GM12878 (cell line): ENCODE data around the gene ANKRD42. TPM values are rescaled to one million over a fixed set of nuclear protein-coding genes. Genes with fewer than 3 reads are reported as not detected.
A peak's percentile ranks its signal among the peaks of the same experiment; 100 is the strongest.

Source experiments
- ATAC-seq: fragments of 200-7000 bp; cut with Tn5 transposase; 3 replicates; pipeline ENCODE4 v1.9.1; 2020; ENCODE audit warnings: mild to moderate bottlenecking, moderate library complexity
- BruUV-seq: library from RNA; stranded (reverse); fragments of 400-500 nt; replicated peaks from 2 replicates; lab custom pipeline; 2021; lab: Mats Ljungman, UMichigan
- CTCF ChIA-PET: fragments of 300-600 bp; sonication (Branson Sonifier 250); formaldehyde crosslinking; extraction: SDS; loops from one replicate; lab custom pipeline; 2021; ENCODE audit warnings: inconsistent platforms; lab: Yijun Ruan, JAX
- POLR2A ChIA-PET: fragments of 350-600 bp; formaldehyde crosslinking; extraction: SDS; loops from one replicate; lab custom pipeline; 2021; ENCODE audit warnings: inconsistent platforms; lab: Charles Lee
- RAD21 ChIA-PET: fragments of 300-600 bp; sonication (Branson Sonifier 250); formaldehyde crosslinking; loops from one replicate; lab custom pipeline; 2023; ENCODE audit warnings: antibody characterized with exemption; ENCODE audit not compliant: unreplicated experiment; lab: Charles Lee
- SMC1A ChIA-PET: fragments of 300-600 bp; sonication (Branson Sonifier 250); formaldehyde crosslinking; loops from one replicate; lab custom pipeline; 2023; ENCODE audit not compliant: unreplicated experiment, uncharacterized antibody; lab: Charles Lee
- DNase-seq: peaks from one replicate; pipeline ENCODE4 v3.0.0-alpha.2; 2011; ENCODE audit warnings: low read depth, low spot score
- FAIRE-seq: peaks from 3 replicates; lab custom pipeline; 2011; peaks lifted over from hg19 to GRCh38; lab: Jason Lieb, UNC
- H2AFZ ChIP-seq: 2 replicates; pipeline ENCODE4 v1.6.0; 2011; ENCODE audit warnings: low read depth, low read length, control low read depth; ENCODE audit not compliant: control insufficient read depth
- H3K27ac ChIP-seq: 2 replicates; pipeline ENCODE4 v1.5.1; 2011; ENCODE audit warnings: control low read depth; ENCODE audit not compliant: control insufficient read depth, insufficient read depth
- H3K27me3 ChIP-seq, 2 experiments: replicated peaks in 1 of 2; 2 replicates each; pipeline versions ENCODE4 v1.6.0 to v1.6.1; 2011; ENCODE audit warnings: low read length in 1 of 2; ENCODE audit not compliant: control insufficient read depth in 2 of 2, insufficient read depth in 2 of 2
- H3K36me3 ChIP-seq, 2 experiments: 2 replicates each; pipeline ENCODE4 v1.5.1; 2011; ENCODE audit warnings: low read length in 1 of 2; ENCODE audit not compliant: control insufficient read depth in 2 of 2, insufficient read depth in 2 of 2
- H3K4me1 ChIP-seq: 2 replicates; pipeline ENCODE4 v1.6.1; 2011; ENCODE audit warnings: mild to moderate bottlenecking, low read length, moderate library complexity, mixed read lengths; ENCODE audit not compliant: control insufficient read depth, insufficient read depth
- H3K4me2 ChIP-seq: 2 replicates; pipeline ENCODE4 v1.6.0; 2011; ENCODE audit warnings: control low read depth; ENCODE audit not compliant: control insufficient read depth, insufficient read depth
- H3K4me3 ChIP-seq: fragments of 200-600 bp; sonication (generic); 2 replicates; pipeline ENCODE4 v1.5.1; 2016
- H3K79me2 ChIP-seq: 2 replicates; pipeline ENCODE4 v1.6.0; 2011; ENCODE audit warnings: low read length; ENCODE audit not compliant: control insufficient read depth, insufficient read depth
- H3K9ac ChIP-seq: 2 replicates; pipeline ENCODE4 v1.8.0; 2011; ENCODE audit warnings: low read length, control low read depth, mixed read lengths; ENCODE audit not compliant: control insufficient read depth, insufficient read depth
- H3K9me3 ChIP-seq: replicated peaks from 3 replicates; pipeline ENCODE4 v1.5.1; 2011; ENCODE audit warnings: mild to moderate bottlenecking, low read length; ENCODE audit not compliant: control insufficient read depth, insufficient read depth
- H4K20me1 ChIP-seq: 2 replicates; pipeline ENCODE4 v1.6.0; 2011; ENCODE audit not compliant: control insufficient read depth, insufficient read depth
- BCLAF1 ChIP-seq: fragments of 450-650 bp; IDR thresholded peaks from 2 replicates; pipeline ENCODE4 v1.6.1; 2017; ENCODE audit warnings: antibody characterized with exemption, mild to moderate bottlenecking, moderate library complexity
- IRF4 ChIP-seq: IDR thresholded peaks from 2 replicates; pipeline ENCODE4 v1.6.1; 2011; ENCODE audit warnings: low read depth, low read length
- MTA3 ChIP-seq: IDR thresholded peaks from 2 replicates; pipeline ENCODE4 v1.6.1; 2012; ENCODE audit warnings: low read length, inconsistent platforms, borderline replicate concordance
- MYB ChIP-seq: fragments of 150-350 bp; IDR thresholded peaks from 2 replicates; pipeline ENCODE4 v1.6.1; 2014; ENCODE audit warnings: mild to moderate bottlenecking, low read depth, low read length, borderline replicate concordance
- RAD21 ChIP-seq: IDR thresholded peaks from 2 replicates; pipeline ENCODE4 v1.6.1; 2011; ENCODE audit warnings: mild to moderate bottlenecking, low read depth, low read length, moderate library complexity; ENCODE audit not compliant: insufficient read depth
- SMC3 ChIP-seq: IDR thresholded peaks from 2 replicates; pipeline ENCODE4 v1.6.1; 2011; ENCODE audit warnings: low read length, improper control_type of control experiment, borderline replicate concordance
- WGBS: methylation state at CpG from one replicate; pipeline ENCODE4 v1.1.6; 2016; ENCODE audit warnings: low lambda C conversion rate; ENCODE audit not compliant: insufficient replicate concordance, insufficient coverage; ENCODE audit errors: missing lambda C conversion rate; 5-methylcytosine and 5-hydroxymethylcytosine counted together
- in situ Hi-C: fragments of 300-500 bp; cut with MboI; formaldehyde crosslinking; loops from 9 replicates; pipeline ENCODE4 v1.14.3; 2018; ENCODE audit warnings: mixed read lengths
- intact Hi-C: fragments of 100-400 bp; cut with micrococcal nuclease; formaldehyde crosslinking; loops from one replicate; pipeline ENCODE4 v1.14.2; 2022; ENCODE audit not compliant: unreplicated experiment
- polyA plus RNA-seq, 11 experiments: library from polyadenylated mRNA; depleted of rRNA in 4 of 11; unstranded in 6 of 11; stranded (reverse) in 5 of 11; fragments of >200 nt; fragmentation: Nextera tagmentation in 4 of 11; fragmentation: Illumina TruSeq in 1 of 11; extraction: Ambion mirVana in 4 of 11; extraction: Trizol in 1 of 11; gene quantifications; 1 replicate in 1 of 11; 2 replicates in 10 of 11; pipeline versions ENCODE4 v1.2.1 to v1.2.3, GENCODE V29; 2011 to 2016; ENCODE audit warnings: inconsistent platforms in 2 of 11, missing spikeins in 2 of 11, low read depth in 1 of 11
- total RNA-seq, 4 experiments: library from RNA; depleted of rRNA in 3 of 4; stranded (reverse); fragments of >200 nt in 3 of 4; fragmentation: Illumina TruSeq in 1 of 4; extraction: Trizol in 1 of 4; gene quantifications; 2 replicates each; pipeline versions ENCODE4 v1.2.1 to v1.2.3, GENCODE V29; 2013 to 2021
- TF ChIP-seq, protein P1 (sequence below), 3 experiments: IDR thresholded peaks in 2 of 3; conservative IDR thresholded peaks in 1 of 3; 2 replicates each; pipeline ENCODE4 v1.5.1; 2011; ENCODE audit warnings: low read depth in 3 of 3, low read length in 3 of 3, mild to moderate bottlenecking in 3 of 3, control low read depth in 2 of 3, moderate library complexity in 2 of 3, inconsistent platforms in 1 of 3, mixed read lengths in 1 of 3; ENCODE audit not compliant: control insufficient read depth in 2 of 3, insufficient read depth in 1 of 3; ENCODE audit errors: extremely low read depth in 1 of 3

ANKRD42 gene
- total and polyA plus RNA-seq, 10 of the 15 experiments (the other 5 are each of a cell fraction or from before 2014, with no cell fraction given) = 0.68 to 3.2 (median 2.0) TPM

GRCh38 chr11:83241291-83241946, 47.9 kb downstream of the ANKRD42 start:
- no peak overlapping the region for H2AFZ ChIP-seq
- no peaks in the 10 kb centered on the region for H3K27me3 ChIP-seq
- ChIA-PET RAD21 (no interaction called here), CTCF (no interaction called here), POLR2A (no interaction called here), SMC1A (interaction anchor here (1.1 kb wide), 1 partner anchor 374 kb away, joined by 5 read pairs; no protein-coding TSS in a partner anchor)
- in situ Hi-C loops = no loop called here
- FAIRE-seq (no peak), DNase-seq (no peak), ATAC-seq (peak; percentile 82)
- TF ChIP-seq RAD21 (peak; percentile 31; the same call in 1 of the 2 replicates), MTA3 (no peak), BCLAF1 (no peak), IRF4 (0 out of 2 replicates have a peak, but pooled peaks have one; percentile 14), MYB (no peak), SMC3 (peak; percentile 36; the same call in 1 of the 2 replicates)
- TF ChIP-seq, protein P1, sequence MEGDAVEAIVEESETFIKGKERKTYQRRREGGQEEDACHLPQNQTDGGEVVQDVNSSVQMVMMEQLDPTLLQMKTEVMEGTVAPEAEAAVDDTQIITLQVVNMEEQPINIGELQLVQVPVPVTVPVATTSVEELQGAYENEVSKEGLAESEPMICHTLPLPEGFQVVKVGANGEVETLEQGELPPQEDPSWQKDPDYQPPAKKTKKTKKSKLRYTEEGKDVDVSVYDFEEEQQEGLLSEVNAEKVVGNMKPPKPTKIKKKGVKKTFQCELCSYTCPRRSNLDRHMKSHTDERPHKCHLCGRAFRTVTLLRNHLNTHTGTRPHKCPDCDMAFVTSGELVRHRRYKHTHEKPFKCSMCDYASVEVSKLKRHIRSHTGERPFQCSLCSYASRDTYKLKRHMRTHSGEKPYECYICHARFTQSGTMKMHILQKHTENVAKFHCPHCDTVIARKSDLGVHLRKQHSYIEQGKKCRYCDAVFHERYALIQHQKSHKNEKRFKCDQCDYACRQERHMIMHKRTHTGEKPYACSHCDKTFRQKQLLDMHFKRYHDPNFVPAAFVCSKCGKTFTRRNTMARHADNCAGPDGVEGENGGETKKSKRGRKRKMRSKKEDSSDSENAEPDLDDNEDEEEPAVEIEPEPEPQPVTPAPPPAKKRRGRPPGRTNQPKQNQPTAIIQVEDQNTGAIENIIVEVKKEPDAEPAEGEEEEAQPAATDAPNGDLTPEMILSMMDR (IDR thresholded peaks at IDR 0.05 in 2 of 3, conservative IDR thresholded peaks at IDR 0.05 in 1 of 3; ENCODE audit: control insufficient read depth in 2 of 3, extremely low read depth in 1 of 3, insufficient read depth in 1 of 3, low read depth in 3 of 3, low read length in 3 of 3) = peak; percentile 39 to 45 (median 45); a peak in 4 of 6 replicates
- intact Hi-C loops = loop anchor here (5.0 kb wide), 1 partner anchor 576 kb away; no protein-coding TSS in a partner anchor
- no peaks in the 10 kb centered on the region for H3K36me3 ChIP-seq
- no peak overlapping the region for H3K4me3 ChIP-seq
- H3K9me3 ChIP-seq = no peaks in the 10 kb centered on the region
- no TSS peak for BruUV-seq
- 70% methylated on average over 5 of the region's 5 CpGs for WGBS
- no peak overlapping the region for H3K27ac ChIP-seq
- H4K20me1 ChIP-seq = no peaks in the 10 kb centered on the region
- no peaks in the 10 kb centered on the region for H3K4me1 ChIP-seq
- no peak overlapping the region for H3K9ac ChIP-seq
- H3K4me2 ChIP-seq = no peak overlapping the region
- H3K79me2 ChIP-seq = no peaks in the 10 kb centered on the region
